GM15510 (cell line): ENCODE data around the gene NPL.

Experiments
- POLR2A ChIP-seq: IDR thresholded peaks from 3 replicates; pipeline ENCODE4 v1.6.1; 2011; ENCODE audit warnings: borderline replicate concordance; ENCODE audit not compliant: insufficient read length; ENCODE audit errors: extremely low read depth

Gene NPL

DNA sequence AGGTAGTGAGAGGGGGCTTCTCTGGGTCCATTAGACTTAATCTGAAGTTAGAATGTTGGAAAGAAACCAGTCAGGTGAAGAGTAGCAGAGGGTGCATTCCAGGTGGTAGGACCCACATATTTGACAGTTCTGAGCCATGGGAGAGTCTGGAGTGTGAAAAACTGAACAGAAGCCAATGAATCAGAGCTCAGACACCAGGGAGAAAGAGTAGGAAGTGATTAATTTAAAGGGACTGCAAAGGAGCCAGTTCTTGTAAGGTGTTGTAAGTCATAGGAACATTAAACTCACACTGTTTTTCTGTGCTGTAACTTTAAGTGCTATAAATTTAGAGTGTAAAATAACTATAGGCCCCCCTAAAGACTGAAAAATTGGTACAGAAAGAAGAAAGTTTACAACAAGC lies 43.7 kb downstream of the NPL start:
- no peak for TF ChIP-seq POLR2A

DNA sequence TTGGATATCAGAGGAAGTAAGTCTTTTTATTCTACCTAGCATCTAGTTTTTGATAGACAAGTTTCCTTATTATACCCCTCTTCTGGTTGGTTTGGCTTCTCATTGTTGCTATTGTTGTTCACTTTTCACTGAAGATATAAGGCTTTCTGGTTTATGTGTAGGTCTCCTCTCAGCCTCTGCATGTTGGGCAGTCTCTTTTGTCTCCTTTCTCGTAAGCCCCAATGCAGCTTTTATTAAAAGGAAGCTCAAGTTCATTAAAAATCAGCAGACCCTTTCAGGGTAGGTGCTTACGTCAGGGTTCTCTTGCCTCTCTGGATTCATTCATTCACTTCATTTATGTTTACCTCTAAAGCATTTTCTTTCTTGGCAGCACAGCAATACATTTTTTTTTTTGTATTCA lies 44.8 kb downstream of the NPL start:
- TF ChIP-seq POLR2A, result no peak

- no peak for TF ChIP-seq POLR2A
These were observed 46.2 kb downstream of the NPL start for GRCh38 chr1:182835806-182836205.

- TF ChIP-seq POLR2A, result peak; percentile 98
These were observed 49.9 kb downstream of the NPL start, which contains the start of gene DHX9 for GRCh38 chr1:182839209-182840066. TSS of gene DHX9 (plus strand) at chr1:182839347. CDS start at chr1:182842567, 3,220 bp downstream.

DNA sequence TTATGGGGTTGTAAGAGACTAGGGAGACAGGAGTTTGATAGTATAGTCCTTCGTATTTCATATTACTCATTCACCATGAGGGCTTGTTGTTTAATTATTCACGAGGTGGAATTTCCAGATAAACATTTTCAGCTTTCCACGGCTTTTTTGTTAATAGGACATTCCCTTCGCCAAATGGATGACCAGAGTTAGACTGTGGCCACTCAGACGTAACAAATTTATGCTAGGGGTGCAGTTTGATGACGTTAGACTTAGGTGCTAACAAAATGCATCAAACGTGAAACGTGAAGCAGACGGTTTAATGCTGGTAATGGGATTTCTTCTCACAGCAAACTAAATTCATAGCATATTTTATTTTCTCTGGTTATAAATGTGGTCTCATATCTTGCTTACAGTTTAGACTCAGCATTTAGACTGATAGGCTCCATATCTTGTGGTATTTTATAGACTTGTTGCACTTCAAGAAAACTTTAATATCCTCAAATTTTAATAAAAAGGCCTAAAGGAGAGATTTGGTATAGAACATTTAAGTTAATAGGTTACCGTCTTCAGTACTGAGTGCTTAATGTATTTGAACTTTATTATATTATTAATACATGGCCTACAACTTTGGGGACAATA lies 51.9 kb downstream of the NPL start:
- TF ChIP-seq POLR2A, result no peak

DNA sequence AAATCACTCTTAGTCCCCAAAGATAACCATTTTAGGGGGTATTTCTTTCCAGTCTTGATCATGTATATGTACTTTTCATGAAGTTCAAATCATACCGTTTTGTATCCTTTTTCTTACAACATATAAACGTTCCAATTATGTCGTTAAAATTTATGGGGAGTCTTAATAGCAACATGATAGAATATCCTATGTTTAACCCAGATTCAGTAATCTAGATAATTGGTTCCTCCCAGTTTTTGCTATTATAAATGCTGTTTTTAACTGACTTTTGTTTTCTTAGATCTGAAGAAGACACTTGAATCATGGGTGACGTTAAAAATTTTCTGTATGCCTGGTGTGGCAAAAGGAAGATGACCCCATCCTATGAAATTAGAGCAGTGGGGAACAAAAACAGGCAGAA lies 52.7 kb downstream of the NPL start:
- TF ChIP-seq POLR2A, result no peak

- no peak for TF ChIP-seq POLR2A
These were observed 55.8 kb downstream of the NPL start for GRCh38 chr1:182845379-182845778.

DNA sequence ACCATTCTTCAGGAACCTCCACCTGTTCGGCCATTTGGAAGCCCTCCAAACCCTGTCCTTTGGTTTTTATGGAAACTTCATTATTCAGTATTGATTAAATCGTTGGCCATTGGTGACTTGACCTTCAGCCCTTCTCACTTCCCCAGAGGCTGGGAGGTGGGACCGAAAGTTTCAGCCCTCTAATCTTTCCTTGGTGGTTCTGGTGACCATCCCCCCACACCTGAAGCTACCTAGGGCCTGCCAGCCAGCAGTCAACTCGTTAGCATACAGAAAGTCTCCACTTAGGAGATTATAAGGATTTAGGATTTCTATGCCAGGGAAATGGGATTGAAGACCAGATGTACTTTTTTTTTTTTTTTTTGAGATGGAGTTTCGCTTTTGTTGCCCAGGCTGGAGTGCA lies 56.3 kb downstream of the NPL start:
- TF ChIP-seq POLR2A, result no peak

DNA sequence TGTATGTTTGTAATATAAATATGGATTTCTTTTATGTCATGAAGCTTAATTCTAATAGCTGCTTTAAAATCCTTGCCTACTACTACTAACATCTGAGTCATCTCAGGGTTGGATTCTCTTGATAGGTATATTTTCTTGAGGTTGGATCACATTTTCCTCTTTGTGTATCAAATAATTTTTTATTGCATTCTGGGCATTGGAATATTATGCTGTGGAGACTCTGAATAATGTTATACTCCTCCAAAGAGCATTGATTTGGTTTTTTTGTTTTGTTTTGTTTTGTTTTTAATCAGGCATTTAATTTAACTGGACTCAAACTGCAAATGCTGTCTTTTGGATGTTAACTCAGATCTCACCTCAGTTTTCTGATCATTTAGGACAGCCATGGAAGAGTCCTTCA lies 57.5 kb downstream of the NPL start:
- TF ChIP-seq POLR2A, result no peak

- no peak for TF ChIP-seq POLR2A
These were observed 59.2 kb downstream of the NPL start for GRCh38 chr1:182848736-182849135.

DNA sequence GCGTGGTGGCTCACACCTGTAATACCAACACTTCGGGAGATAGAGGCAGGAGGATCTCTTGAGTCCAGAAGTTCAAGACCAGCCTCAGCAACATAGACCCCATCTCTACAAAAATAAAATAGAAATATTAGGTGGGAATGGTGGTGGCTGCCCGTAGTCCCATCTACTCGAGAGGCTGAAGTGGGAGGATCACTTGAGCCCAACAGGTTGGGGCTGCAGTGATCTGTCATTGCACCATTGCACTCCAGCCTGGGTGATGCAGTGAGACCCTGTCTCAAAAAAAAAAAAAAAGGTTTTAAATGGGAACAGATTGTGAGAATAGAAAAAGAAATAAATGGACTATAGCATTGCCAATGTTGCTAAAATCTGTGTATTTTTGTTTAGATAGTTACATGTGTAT lies 60.7 kb downstream of the NPL start:
- no peak for TF ChIP-seq POLR2A

GRCh38 chr1:182851825-182852224 lies 62.3 kb downstream of the NPL start:
- TF ChIP-seq POLR2A, result no peak

DNA sequence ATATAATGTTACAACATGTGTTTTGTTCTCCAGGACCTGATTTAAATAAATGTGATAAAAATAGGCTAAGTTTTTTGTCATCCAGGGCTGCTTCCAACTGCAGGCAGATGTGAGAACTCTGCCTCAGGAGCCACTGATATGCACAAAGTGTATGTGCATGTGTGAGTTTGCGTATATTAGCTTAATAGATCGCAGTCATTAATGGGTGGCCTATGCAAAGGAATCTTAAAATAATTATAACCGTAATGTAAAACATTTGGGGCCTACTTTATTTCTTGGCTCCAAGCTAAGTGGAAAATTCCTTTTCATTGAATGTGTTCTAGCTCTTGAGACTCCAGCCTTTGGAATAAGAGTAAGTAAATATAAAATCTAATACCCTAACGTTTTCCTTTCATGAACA lies 66.3 kb downstream of the NPL start:
- no peak for TF ChIP-seq POLR2A

DNA sequence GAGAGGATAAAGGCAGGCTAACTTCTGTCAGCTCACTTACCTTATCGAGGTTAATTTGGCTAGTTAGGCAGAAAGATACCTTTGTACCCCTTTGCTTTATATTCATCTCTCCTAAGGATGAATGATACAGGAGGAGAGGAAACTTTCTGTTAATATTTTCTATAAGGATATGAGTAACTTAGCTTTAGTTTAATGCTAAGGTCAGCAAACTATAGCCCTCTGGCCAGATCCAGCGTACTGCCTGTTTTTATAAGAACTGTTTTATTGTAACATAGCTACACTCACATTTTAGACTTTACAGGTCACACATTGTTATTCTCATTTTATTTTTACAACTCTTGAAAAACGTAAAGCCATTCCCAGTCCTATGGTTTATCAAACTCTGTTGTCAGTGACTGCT lies 67.6 kb downstream of the NPL start:
- TF ChIP-seq POLR2A, result no peak

DNA sequence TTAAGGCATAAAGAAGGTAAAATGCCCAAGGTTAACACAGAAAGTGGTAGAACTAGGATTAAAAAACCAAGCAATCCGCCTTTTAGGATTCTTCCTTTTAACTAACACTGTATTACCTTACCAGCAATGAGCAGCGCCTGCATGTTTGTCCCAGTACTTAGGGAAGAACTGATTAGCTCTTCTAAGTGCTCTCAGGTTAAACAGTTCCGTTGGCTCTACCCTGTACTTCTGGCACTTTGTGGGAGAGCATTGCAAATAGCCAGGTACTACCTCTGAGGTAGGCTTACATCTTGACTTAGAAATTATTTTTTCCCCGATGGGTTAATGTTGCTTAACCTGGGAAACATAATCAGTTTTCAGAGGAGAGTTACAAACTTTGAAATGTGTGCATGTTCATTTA lies 71.1 kb downstream of the NPL start:
- TF ChIP-seq POLR2A, result no peak

DNA sequence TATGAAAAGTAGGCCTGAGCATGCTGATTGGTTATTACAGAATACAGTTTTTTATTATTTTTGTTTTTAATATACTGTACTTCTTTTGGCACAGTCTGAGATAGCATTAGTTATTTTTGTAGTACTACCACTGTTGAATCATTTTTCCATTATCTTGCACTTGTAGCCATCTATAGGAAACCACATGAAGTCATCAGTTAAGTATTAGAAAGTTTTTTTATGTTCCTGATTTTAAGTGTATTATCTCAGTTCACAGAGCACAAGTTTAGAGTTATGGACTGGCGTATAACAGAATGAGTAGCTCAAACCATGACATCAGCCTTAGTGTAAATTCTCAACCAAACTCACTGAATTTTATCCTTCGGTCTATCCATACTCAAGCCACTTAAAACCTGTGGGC lies 72.4 kb downstream of the NPL start:
- TF ChIP-seq POLR2A, result no peak
